ENCODE data around the gene SIRPB1.
"Not testable (repeated sequence)": the region's sequence is repeated elsewhere in the genome, so short reads cannot be mapped to it uniquely, and the experiment has no call there.

The SIRPB1 gene

GRCh38 chr20:1619861-1620444, at the start of gene SIRPB1:
Gene SIRPB1 (minus strand): TSS chr20:1620009. CDS start chr20:1619944, 65 bp downstream.
- no peak for DNase-seq (ENCODE audit: low read depth, low spot score)

GRCh38 chr20:1669304-1669703, 49.5 kb upstream of the SIRPB1 start:
- DNase-seq (ENCODE audit: low read depth, low spot score), result no peak

DNA sequence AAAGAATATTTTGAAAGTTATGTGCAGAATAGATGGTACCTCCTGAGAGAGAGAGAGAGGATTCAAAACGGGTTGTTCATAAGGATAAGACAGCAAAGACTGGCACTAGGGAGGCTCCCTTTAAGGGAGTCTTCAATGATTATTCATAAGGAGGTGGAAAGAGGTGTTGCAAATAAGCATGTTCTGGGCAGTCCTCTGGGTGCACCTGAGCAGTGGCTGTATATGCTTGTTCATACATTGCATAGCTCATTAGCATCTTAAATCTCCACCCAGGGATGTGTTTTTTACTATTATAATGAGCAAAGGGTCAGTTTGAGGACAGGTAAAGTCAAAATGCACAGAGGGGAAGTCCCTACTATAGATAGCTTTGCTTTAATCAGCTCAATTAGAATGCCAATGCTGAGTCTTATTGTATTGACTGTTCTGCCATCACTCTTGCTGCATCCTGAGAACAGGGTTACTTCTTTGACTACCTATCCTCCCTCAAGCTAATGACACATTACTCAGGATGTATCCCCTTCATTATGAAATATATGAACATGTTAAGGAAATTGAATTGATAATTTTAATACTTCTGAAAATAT, 47.8 kb upstream of the SIRPB1 start:
- DNase-seq (ENCODE audit: low read depth, low spot score), result no peak

DNA sequence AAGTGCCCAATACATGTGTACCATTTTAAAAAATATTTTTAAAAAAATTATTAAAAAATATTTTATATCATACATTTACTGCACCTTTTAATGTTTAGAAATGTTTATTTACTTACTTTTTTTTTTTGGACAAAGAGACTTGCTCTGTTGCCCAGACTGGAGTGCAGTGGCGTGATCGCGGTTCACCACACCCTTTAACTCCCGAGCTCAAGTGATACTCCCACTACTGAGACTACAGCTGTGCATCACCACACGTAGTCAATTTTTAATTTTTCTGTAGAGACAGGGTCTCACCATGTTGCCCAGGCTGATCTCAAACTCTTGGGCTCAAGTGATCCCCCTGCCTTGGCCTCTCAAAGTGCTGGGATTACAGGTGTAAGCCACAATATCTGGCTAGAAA, 47.0 kb upstream of the SIRPB1 start:
- no peak for DNase-seq (ENCODE audit: low read depth, low spot score)

DNA sequence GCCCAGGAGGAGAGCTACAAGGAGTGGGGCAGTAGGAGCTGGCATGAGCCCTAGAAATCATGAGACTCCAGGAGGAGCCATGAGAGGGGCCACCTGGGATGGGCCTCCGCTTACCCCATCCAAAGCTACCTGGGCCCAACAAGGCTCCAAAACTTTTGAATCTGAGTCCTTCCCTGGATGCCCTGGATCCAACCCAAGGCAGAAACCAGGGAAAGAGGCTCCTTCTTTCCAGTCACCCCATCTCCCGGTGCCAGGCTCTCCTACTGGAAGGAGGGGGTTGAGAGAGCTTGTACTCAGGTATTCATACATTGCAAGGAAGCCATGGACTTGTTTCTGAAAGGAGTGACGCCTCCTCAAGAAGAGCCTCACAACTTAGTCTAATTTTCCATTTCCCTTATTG, 45.5 kb upstream of the SIRPB1 start:
- no peak for DNase-seq (ENCODE audit: low read depth, low spot score)

- peak; percentile 27 for DNase-seq (ENCODE audit: low read depth, low spot score)
Measured at GRCh38 chr20:1664911-1665310, 45.1 kb upstream of the SIRPB1 start.

DNA sequence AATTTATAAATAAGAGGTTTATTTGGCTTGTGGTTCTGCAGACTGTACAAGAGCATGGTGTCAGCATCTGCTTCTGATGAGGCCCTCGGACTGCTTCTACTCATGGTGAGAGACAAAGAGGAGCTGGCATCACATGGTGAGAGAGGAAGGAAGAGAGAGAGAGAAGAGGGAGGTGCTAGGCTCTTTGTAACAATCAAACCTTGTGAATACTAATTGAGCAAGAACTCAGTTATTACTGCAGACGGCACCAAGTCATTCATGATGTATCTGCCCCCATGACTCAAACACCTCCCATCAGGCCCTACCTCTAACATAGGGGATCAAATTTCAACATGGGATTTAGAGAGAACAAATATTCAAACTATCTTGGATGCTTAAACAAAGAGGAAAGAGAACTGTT, 44.1 kb upstream of the SIRPB1 start:
- no peak for DNase-seq (ENCODE audit: low read depth, low spot score)

DNA sequence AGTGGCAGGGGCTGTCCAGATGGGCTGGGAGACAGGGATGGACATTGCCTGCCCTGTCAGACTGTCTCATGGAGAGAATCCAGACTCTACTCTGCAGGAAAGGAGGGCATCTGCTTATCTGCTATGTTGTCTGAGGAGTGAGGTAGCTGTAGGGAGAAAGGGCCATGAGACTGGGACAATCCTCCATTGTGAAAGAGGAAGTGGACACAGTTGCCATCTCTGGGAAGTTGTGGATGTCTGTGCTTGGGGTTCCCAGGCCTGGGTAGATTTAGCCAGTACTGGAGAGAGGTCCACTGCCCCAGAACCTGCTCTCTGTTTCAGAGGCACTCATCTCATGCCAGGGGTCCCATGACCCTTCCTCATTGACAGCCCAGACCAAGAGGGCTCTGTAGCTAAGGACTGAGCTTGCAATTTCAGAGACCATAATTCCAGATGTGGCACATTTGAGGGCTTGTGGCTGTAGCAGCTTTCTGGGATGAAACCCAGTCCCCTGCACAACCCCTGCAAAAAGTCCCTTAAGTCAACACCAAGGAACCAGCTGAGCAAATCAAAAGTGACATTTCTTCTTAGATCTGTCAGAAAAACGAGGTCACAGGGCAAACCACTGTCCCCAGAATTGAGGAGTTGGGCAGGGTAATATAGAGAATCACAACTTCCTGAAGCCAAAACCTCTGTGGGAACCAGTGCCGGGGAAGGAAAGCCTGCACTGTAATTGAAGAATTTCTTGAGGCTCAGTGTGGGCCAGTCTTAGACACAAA, 41.9 kb upstream of the SIRPB1 start:
- DNase-seq (ENCODE audit: low read depth, low spot score), result no peak

DNA sequence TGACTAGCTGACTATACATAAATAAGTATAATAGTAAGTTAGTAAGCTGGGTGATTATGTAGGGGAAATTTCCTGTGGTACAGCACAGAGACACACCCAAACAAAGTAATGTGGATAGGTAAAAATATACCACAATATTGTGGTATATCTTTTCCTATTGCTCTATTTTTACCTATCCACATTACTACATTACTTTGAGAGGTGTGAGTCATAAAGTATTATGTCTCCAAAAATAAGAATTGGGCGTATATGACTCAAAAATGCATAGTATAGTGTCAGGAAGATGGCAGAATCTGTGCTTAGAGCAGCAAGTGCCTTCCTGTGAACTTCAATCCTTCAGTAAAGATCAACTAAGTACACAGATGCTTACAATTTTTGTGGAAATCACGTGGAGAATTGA, 40.4 kb upstream of the SIRPB1 start:
- no peak for DNase-seq (ENCODE audit: low read depth, low spot score)

GRCh38 chr20:1657556-1658334, 37.9 kb upstream of the SIRPB1 start, which contains the start of gene SIRPG:
Gene SIRPG (minus strand): TSS chr20:1657779. CDS start chr20:1657714, 65 bp downstream.
- DNase-seq (ENCODE audit: low read depth, low spot score), result no peak

DNA sequence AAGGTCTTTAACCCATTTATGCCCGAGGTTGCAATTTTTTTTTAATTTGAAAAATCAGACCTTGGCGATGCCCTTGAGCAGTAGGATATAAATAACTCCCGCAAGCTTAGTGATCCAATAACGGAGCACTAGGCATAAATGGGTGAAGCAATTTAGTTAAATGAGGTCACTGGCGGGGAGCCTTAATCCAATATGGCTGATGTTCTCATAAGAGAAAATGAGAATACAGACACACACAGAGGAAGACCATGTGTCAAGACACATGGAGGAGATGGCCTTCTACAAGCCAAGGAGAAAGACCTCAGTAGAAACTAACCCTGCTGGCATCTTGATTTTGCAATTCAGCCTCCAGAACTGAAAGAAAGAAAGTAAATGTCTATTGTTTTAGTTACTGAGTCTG, 37.0 kb upstream of the SIRPB1 start:
- no peak for DNase-seq (ENCODE audit: low read depth, low spot score)

GRCh38 chr20:1654996-1655395, 35.2 kb upstream of the SIRPB1 start:
- no peak for DNase-seq (ENCODE audit: low read depth, low spot score)

GRCh38 chr20:1652960-1653359, 33.2 kb upstream of the SIRPB1 start:
- DNase-seq (ENCODE audit: low read depth, low spot score), result no peak

DNA sequence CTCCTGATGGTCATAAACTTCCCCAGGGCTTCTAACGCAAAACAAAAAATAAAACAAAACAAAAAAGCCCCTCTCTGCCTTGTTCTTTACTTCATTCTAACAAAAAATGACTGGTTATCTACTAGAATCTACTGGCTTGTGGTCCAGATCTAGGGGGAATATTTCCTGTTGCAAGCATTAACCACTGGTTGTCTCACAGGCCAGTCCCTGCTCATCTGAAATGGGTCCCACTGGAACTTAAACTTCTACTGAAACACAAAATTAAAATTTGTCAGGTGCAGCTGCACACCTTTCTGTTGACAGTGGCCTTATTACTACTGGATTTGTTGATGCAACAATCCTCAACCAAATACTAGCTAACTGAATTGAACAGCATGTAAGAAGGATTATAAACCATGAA, 32.3 kb upstream of the SIRPB1 start:
- no peak for DNase-seq (ENCODE audit: low read depth, low spot score)

DNA sequence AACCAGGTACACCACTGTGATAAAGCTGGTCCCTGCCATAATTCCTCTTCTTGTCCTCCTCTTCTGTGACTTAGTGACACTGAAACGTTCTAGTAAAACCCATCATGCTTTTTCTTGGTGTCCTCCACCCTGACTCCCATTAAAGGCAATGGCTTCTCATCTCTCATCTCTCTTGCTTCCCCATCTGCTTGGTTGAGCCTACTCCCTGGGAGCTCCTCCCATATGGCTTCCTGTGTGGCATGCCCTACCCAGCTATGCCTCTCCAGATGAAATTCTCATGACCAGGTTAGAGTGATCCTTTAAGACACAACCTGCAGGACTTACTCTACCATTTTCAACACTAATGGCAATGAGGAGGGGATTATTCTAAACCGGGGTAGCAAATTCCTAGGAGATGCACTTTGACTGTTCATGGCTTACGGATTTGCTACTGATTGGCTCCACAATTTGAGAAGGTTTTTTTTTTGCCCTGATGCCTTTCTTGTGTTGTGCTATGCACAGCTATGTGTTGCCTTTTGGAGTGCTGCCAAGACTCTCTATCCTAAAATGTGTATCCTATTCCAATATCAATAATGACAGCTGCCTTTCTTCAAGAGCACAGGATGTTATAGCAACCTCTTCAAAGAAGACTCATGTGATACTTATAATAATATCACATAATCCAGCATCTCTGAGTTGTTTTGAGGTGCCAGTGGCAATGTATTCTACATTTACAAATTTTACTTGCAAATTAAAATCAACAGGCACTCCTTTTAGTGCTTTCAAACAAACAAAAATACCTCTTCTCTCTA, 31.7 kb upstream of the SIRPB1 start:
- no peak for DNase-seq (ENCODE audit: low read depth, low spot score)

DNA sequence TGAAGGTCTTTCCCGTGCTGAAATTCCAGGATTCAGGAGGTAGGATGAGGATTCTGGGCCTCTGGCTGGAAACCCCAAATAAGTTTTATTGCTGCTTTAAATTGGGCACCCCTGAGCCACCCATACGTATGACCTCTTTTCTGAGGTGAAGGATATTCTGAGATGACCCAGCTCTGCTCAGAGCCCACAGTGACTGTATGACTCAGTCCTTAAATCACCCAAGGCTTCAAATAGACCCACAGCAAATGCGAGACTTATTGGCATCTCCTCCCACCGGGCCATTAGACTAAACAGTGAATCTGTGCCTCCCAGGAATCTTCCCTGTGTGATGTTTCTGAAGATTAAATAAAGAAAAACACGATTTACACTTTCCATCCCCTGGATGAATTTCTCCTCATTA, 28.3 kb upstream of the SIRPB1 start:
- no peak for DNase-seq (ENCODE audit: low read depth, low spot score)

- DNase-seq (ENCODE audit: low read depth, low spot score), result no peak
Measured at GRCh38 chr20:1646975-1647431, 27.2 kb upstream of the SIRPB1 start.

GRCh38 chr20:1644101-1644962, 24.5 kb upstream of the SIRPB1 start:
- DNase-seq (ENCODE audit: low read depth, low spot score), result no peak

GRCh38 chr20:1638643-1639042, 18.8 kb upstream of the SIRPB1 start:
- not testable (repeated sequence) for DNase-seq (ENCODE audit: low read depth, low spot score)

DNA sequence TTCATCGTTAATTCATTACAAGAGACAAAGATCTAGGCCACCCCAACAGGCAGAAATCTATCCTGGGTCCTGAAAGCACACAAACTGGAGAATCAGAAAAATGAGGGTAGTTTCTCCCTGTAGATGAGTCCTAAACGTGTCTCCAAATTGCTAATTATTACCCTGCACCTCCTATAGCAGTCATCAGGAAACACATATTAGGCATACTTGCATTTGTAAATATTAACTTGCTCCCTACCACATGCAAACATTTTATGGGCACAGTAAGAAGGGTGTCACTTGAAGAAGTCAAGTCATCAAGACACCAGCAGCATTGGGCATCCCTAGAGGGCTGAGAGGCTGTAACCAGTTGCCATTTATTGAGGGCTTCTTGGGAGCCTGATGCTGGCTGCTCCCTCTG, 17.9 kb upstream of the SIRPB1 start:
- no peak for DNase-seq (ENCODE audit: low read depth, low spot score)
